GM12878 (cell line): ENCODE results near the gene NACC1. TPM values are rescaled to one million over a fixed set of nuclear protein-coding genes. Genes with fewer than 3 reads are reported as not detected.

Experiments used
- ASH2L ChIP-seq: fragments of 300-600, 200-600 bp; sonication (generic); IDR thresholded peaks from 2 replicates; pipeline ENCODE4 v1.6.1; 2017; ENCODE audit warnings: low read depth, mild to moderate bottlenecking, borderline replicate concordance
- BHLHE40 ChIP-seq, 2 experiments: fragments of 450-650 bp in 1 of 2; IDR thresholded peaks; 2 replicates each; pipeline ENCODE4 v1.6.1; 2011 to 2017; ENCODE audit warnings: low read depth in 2 of 2, borderline replicate concordance in 1 of 2, improper control_type of control experiment in 1 of 2, low read length in 1 of 2, mild to moderate bottlenecking in 1 of 2
- CHD1 ChIP-seq: IDR thresholded peaks from 2 replicates; pipeline ENCODE4 v1.6.1; 2012; ENCODE audit warnings: low read depth, low read length, improper control_type of control experiment
- CHD4 ChIP-seq: fragments of 200-600 bp; sonication (generic); IDR thresholded peaks from 2 replicates; pipeline ENCODE4 v1.6.1; 2016; ENCODE audit warnings: mild to moderate bottlenecking
- EED ChIP-seq: sonication (generic); IDR thresholded peaks from 2 replicates; pipeline ENCODE4 v1.6.1; 2016; ENCODE audit warnings: antibody characterized with exemption, low read depth
- EP300 ChIP-seq, 2 experiments: fragments of 150-350 bp in 1 of 2; IDR thresholded peaks; 2 replicates each; pipeline ENCODE4 v1.6.1; 2011 to 2012; ENCODE audit warnings: low read depth in 2 of 2, low read length in 2 of 2, borderline replicate concordance in 1 of 2, improper control_type of control experiment in 1 of 2, inconsistent platforms in 1 of 2; ENCODE audit not compliant: control insufficient read depth in 1 of 2
- ETV6 ChIP-seq, 2 experiments: fragments of 450-650 bp in 1 of 2; IDR thresholded peaks in 1 of 2; conservative IDR thresholded peaks in 1 of 2; 2 replicates each; pipeline ENCODE4 v1.6.1; 2014; ENCODE audit warnings: antibody characterized with exemption in 1 of 2, borderline replicate concordance in 1 of 2, low read depth in 1 of 2, mild to moderate bottlenecking in 1 of 2, moderate library complexity in 1 of 2
- GATAD2B ChIP-seq: fragments of 450-650 bp; conservative IDR thresholded peaks from 2 replicates; pipeline ENCODE4 v1.6.1; 2017; ENCODE audit warnings: low read depth, mild to moderate bottlenecking, moderate library complexity
- MEF2B ChIP-seq: fragments of 450-650 bp; IDR thresholded peaks from 2 replicates; pipeline ENCODE4 v1.6.1; 2018; ENCODE audit warnings: mild to moderate bottlenecking, moderate library complexity; ENCODE audit not compliant: partially characterized antibody, poor library complexity, severe bottlenecking
- NKRF ChIP-seq: fragments of 450-650 bp; conservative IDR thresholded peaks from 2 replicates; pipeline ENCODE4 v1.6.1; 2017; ENCODE audit warnings: mild to moderate bottlenecking, moderate library complexity
- PAX5 ChIP-seq: IDR thresholded peaks from 2 replicates; pipeline ENCODE4 v1.6.1; 2011; ENCODE audit warnings: low read depth, low read length, borderline replicate concordance
- POLR2A ChIP-seq: IDR thresholded peaks from 2 replicates; pipeline ENCODE4 v1.6.1; 2011; ENCODE audit warnings: low read depth, mild to moderate bottlenecking, low read length
- RAD51 ChIP-seq: fragments of 450-650 bp; IDR thresholded peaks from 2 replicates; pipeline ENCODE4 v1.6.1; 2016; ENCODE audit warnings: moderate library complexity, mild to moderate bottlenecking, inconsistent platforms
- TCF3 ChIP-seq: IDR thresholded peaks from 2 replicates; pipeline ENCODE4 v1.6.1; 2012; ENCODE audit warnings: low read depth, mild to moderate bottlenecking, low read length, borderline replicate concordance; ENCODE audit not compliant: insufficient read depth
- ZNF274 ChIP-seq: IDR thresholded peaks from one replicate; pipeline ENCODE4 v1.8.0; 2011; ENCODE audit not compliant: insufficient read length, insufficient read depth
- ZNF687 ChIP-seq: fragments of 450-650 bp; IDR thresholded peaks from 2 replicates; pipeline ENCODE4 v1.6.1; 2017; ENCODE audit warnings: mild to moderate bottlenecking, moderate library complexity
- ZSCAN29 ChIP-seq: fragments of 450-650 bp; IDR thresholded peaks from 2 replicates; pipeline ENCODE4 v1.6.1; 2017; ENCODE audit warnings: mild to moderate bottlenecking, moderate library complexity
- polyA plus RNA-seq, 11 experiments: library from polyadenylated mRNA; depleted of rRNA in 4 of 11; unstranded in 6 of 11; stranded (reverse) in 5 of 11; fragments of >200 nt; fragmentation: Nextera tagmentation in 4 of 11; fragmentation: Illumina TruSeq in 1 of 11; extraction: Ambion mirVana in 4 of 11; extraction: Trizol in 1 of 11; gene quantifications; 1 replicate in 1 of 11; 2 replicates in 10 of 11; pipeline versions ENCODE4 v1.2.1 to v1.2.3, GENCODE V29; 2011 to 2016; ENCODE audit warnings: inconsistent platforms in 2 of 11, missing spikeins in 2 of 11, low read depth in 1 of 11
- total RNA-seq, 4 experiments: library from RNA; depleted of rRNA in 3 of 4; stranded (reverse); fragments of >200 nt in 3 of 4; fragmentation: Illumina TruSeq in 1 of 4; extraction: Trizol in 1 of 4; gene quantifications; 2 replicates each; pipeline versions ENCODE4 v1.2.1 to v1.2.3, GENCODE V29; 2013 to 2021
- TF ChIP-seq, protein P1 (sequence below): IDR thresholded peaks from 2 replicates; pipeline ENCODE4 v1.6.1; 2011; ENCODE audit warnings: mild to moderate bottlenecking, low read depth, low read length, moderate library complexity; ENCODE audit not compliant: insufficient replicate concordance
- TF ChIP-seq, protein P2 (sequence below): fragments of 450-650 bp; IDR thresholded peaks from 2 replicates; pipeline ENCODE4 v1.6.1; 2017; ENCODE audit warnings: low read depth, mild to moderate bottlenecking, moderate library complexity

Gene NACC1
- total and polyA plus RNA-seq, 10 of the 15 experiments (the other 5 are each of a cell fraction or from before 2014, with no cell fraction given), result 0.18 to 120 (median 19.2) TPM

- TF ChIP-seq, protein P1, sequence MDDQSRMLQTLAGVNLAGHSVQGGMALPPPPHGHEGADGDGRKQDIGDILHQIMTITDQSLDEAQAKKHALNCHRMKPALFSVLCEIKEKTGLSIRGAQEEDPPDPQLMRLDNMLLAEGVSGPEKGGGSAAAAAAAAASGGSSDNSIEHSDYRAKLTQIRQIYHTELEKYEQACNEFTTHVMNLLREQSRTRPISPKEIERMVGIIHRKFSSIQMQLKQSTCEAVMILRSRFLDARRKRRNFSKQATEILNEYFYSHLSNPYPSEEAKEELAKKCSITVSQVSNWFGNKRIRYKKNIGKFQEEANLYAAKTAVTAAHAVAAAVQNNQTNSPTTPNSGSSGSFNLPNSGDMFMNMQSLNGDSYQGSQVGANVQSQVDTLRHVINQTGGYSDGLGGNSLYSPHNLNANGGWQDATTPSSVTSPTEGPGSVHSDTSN, result no peak
- TF ChIP-seq ETV6 (conservative IDR thresholded peaks at IDR 0.05 in 1 of 2, IDR thresholded peaks at IDR 0.05 in 1 of 2; ENCODE audit: borderline replicate concordance in 1 of 2, low read depth in 1 of 2) (peak in 1 of 2 experiments; percentile 31; a peak in 1 of 4 replicates), MEF2B (peak; percentile 78), EED (peak; percentile 73), NKRF (peak; percentile 69), ZNF687 (peak; percentile 77), PAX5 (peak; percentile 38; the same call in 1 of the 2 replicates), ZNF274 (no peak), BHLHE40 (IDR thresholded peaks at IDR 0.05; ENCODE audit: borderline replicate concordance in 1 of 2, low read depth in 2 of 2, low read length in 1 of 2) (peak; percentile 63 to 77), CHD1 (no peak), POLR2A (peak; percentile 68), RAD51 (peak; percentile 83), EP300 (IDR thresholded peaks at IDR 0.05; ENCODE audit: borderline replicate concordance in 1 of 2, control insufficient read depth in 1 of 2, low read depth in 2 of 2, low read length in 2 of 2) (peak in 1 of 2 experiments; percentile 44; a peak in 1 of 4 replicates), CHD4 (0 out of 2 replicates have a peak, but pooled peaks have one; percentile 24), ASH2L (0 out of 2 replicates have a peak, but pooled peaks have one; percentile 37), ZSCAN29 (no peak), GATAD2B (peak; percentile 80), TCF3 (no peak)
- TF ChIP-seq, protein P2, sequence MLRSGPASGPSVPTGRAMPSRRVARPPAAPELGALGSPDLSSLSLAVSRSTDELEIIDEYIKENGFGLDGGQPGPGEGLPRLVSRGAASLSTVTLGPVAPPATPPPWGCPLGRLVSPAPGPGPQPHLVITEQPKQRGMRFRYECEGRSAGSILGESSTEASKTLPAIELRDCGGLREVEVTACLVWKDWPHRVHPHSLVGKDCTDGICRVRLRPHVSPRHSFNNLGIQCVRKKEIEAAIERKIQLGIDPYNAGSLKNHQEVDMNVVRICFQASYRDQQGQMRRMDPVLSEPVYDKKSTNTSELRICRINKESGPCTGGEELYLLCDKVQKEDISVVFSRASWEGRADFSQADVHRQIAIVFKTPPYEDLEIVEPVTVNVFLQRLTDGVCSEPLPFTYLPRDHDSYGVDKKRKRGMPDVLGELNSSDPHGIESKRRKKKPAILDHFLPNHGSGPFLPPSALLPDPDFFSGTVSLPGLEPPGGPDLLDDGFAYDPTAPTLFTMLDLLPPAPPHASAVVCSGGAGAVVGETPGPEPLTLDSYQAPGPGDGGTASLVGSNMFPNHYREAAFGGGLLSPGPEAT, result peak; percentile 68
Measured at GRCh38 chr19:13102666-13103580, 15.1 kb upstream of the NACC1 start, which contains the start of gene LYL1 (continued).
